Adrenal gland (tissue), 5 donors: Measurements from ENCODE around the gene ANKRD44.

ENCODE experiments used
- POLR2A ChIP-seq, 2 donors: fragments of 450-650 bp; IDR thresholded peaks; one replicate each; pipeline ENCODE4 v1.6.1; 2017; ENCODE audit warnings: antibody characterized with exemption in 2 of 2, mild to moderate bottlenecking in 2 of 2, moderate library complexity in 1 of 2
- TF ChIP-seq, protein P1 (sequence below), 6 experiments: fragments of 450-650 bp in 4 of 6; fragments of 200-600 bp in 2 of 6; sonication (generic) in 1 of 6; IDR thresholded peaks; 1 replicate in 5 of 6; 2 replicates in 1 of 6; pipeline versions ENCODE4 v1.5.1 to v1.8.0; 2016 to 2021; ENCODE audit warnings: antibody characterized with exemption in 6 of 6, mild to moderate bottlenecking in 2 of 6, moderate library complexity in 1 of 6
- donor health status: DM: no; HTN: no; CAD: no.

DNA sequence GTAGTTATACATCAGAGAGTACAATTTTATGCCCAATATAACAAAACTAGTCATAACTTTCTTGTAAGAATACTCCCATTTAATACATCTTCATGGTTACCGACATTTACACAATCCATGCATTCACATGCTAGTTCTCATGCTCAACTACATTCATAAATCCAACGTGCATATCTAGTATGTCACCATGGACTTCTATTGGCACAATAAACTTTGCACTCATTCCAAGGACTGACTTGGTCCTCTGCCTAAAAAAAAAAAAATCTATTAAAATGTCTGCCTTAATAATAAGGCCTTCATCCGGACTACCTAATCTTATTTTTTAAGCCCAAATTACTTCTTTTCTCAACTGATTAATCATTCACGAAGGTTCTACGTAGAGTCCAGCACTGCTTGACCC, 276.3 kb downstream of the ANKRD44 start:
- TF ChIP-seq, protein P1, sequence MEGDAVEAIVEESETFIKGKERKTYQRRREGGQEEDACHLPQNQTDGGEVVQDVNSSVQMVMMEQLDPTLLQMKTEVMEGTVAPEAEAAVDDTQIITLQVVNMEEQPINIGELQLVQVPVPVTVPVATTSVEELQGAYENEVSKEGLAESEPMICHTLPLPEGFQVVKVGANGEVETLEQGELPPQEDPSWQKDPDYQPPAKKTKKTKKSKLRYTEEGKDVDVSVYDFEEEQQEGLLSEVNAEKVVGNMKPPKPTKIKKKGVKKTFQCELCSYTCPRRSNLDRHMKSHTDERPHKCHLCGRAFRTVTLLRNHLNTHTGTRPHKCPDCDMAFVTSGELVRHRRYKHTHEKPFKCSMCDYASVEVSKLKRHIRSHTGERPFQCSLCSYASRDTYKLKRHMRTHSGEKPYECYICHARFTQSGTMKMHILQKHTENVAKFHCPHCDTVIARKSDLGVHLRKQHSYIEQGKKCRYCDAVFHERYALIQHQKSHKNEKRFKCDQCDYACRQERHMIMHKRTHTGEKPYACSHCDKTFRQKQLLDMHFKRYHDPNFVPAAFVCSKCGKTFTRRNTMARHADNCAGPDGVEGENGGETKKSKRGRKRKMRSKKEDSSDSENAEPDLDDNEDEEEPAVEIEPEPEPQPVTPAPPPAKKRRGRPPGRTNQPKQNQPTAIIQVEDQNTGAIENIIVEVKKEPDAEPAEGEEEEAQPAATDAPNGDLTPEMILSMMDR (IDR thresholded peaks at IDR 0.05): no peak
- TF ChIP-seq POLR2A (IDR thresholded peaks at IDR 0.05): no peak
